ENCODE data around the gene DERL3. TPM values are rescaled to one million over a fixed set of nuclear protein-coding genes. Genes with fewer than 3 reads are reported as not detected.

Gene DERL3
- total RNA-seq, 8 experiments from 2014 or later = 0.54 to 9.5 (median 1.9) TPM

- Histone ChIP-seq H3K4me1 (replicated peaks in 1 of 2) (peaks cover 6 to 12% of the 10 kb centered on the region in 2 donors), H3K27ac (no peak overlapping the region), H3K4me3 (no peak overlapping the region)
- 60 to 100% (median 93%) methylated on average over 1 to 7 of the region's 16 CpGs; no CpG with 5 or more reads in 4 of the 10 experiments for WGBS, 10 experiments
- in situ Hi-C loops (cut with MboI; ENCODE audit: low pct_unique_long_range_greater_than_20kb in 2 of 9, low sequenced_read_pairs in 9 of 9, unreplicated experiment in 9 of 9) = no loop called here
- no peak for ATAC-seq (replicated peaks in 6 of 8)
Measured at GRCh38 chr22:23833017-23833751, 5.6 kb downstream of the DERL3 start.

GRCh38 chr22:23832226-23833016, 6.4 kb downstream of the DERL3 start:
- ATAC-seq (replicated peaks in 6 of 8) = no peak
- Histone ChIP-seq H3K27ac (no peak overlapping the region), H3K4me1 (replicated peaks in 1 of 2) (peaks cover 0 to 4% of the 10 kb centered on the region in 2 donors), H3K4me3 (no peak overlapping the region)
- WGBS, 10 experiments = 40 to 100% (median 87%) methylated on average over 3 of the region's 11 CpGs; no CpG with 5 or more reads in 6 of the 10 experiments
- in situ Hi-C loops (cut with MboI; ENCODE audit: low pct_unique_long_range_greater_than_20kb in 2 of 9, low sequenced_read_pairs in 9 of 9, unreplicated experiment in 9 of 9) = no loop called here

GRCh38 chr22:23831781-23832180, 7.0 kb downstream of the DERL3 start:
- in situ Hi-C loops (cut with MboI; ENCODE audit: low pct_unique_long_range_greater_than_20kb in 2 of 9, low sequenced_read_pairs in 9 of 9, unreplicated experiment in 9 of 9) = no loop called here
- WGBS, 10 experiments = 94 to 100% (median 100%) methylated on average over 1 to 5 of the region's 10 CpGs; no CpG with 5 or more reads in 4 of the 10 experiments
- H3K4me1 ChIP-seq (replicated peaks in 1 of 2) = no peaks in the 10 kb centered on the region
- no peak overlapping the region for H3K4me3 ChIP-seq
- H3K27ac ChIP-seq = no peak overlapping the region
- ATAC-seq (replicated peaks in 6 of 8) = no peak

GRCh38 chr22:23831261-23831660, 7.5 kb downstream of the DERL3 start:
- in situ Hi-C loops (cut with MboI; ENCODE audit: low pct_unique_long_range_greater_than_20kb in 2 of 9, low sequenced_read_pairs in 9 of 9, unreplicated experiment in 9 of 9) = no loop called here
- no peak overlapping the region for H3K27ac ChIP-seq
- H3K4me3 ChIP-seq = no peak overlapping the region
- 90% methylated on average over 2 of the region's 8 CpGs; no CpG with 5 or more reads in 8 of the 10 experiments for WGBS, 10 experiments
- no peak for ATAC-seq (replicated peaks in 6 of 8)
- H3K4me1 ChIP-seq (replicated peaks in 1 of 2) = no peaks in the 10 kb centered on the region

GRCh38 chr22:23829845-23830372, 8.9 kb downstream of the DERL3 start:
- peak in 3 of 8 experiments; percentile 33 to 77 (median 70) for ATAC-seq (replicated peaks in 6 of 8)
- no peaks in the 10 kb centered on the region for H3K4me1 ChIP-seq (replicated peaks in 1 of 2)
- WGBS, 10 experiments = 0 to 100% (median 88%) methylated on average over 1 to 7 of the region's 7 CpGs
- no peak overlapping the region for H3K27ac ChIP-seq
- in situ Hi-C loops (cut with MboI; ENCODE audit: low pct_unique_long_range_greater_than_20kb in 2 of 9, low sequenced_read_pairs in 9 of 9, unreplicated experiment in 9 of 9) = no loop called here
- no peak overlapping the region for H3K4me3 ChIP-seq

GRCh38 chr22:23828800-23829680, 9.8 kb downstream of the DERL3 start:
- Histone ChIP-seq H3K27ac (no peak overlapping the region), H3K4me1 (replicated peaks in 1 of 2) (no peaks in the 10 kb centered on the region), H3K4me3 (no peak overlapping the region)
- peak in 1 of 8 experiments; percentile 13 for ATAC-seq (replicated peaks in 6 of 8)
- in situ Hi-C loops (cut with MboI; ENCODE audit: low pct_unique_long_range_greater_than_20kb in 2 of 9, low sequenced_read_pairs in 9 of 9, unreplicated experiment in 9 of 9) = no loop called here
- 80 to 100% (median 80%) methylated on average over 1 to 5 of the region's 10 CpGs; no CpG with 5 or more reads in 5 of the 10 experiments for WGBS, 10 experiments

- H3K4me3 ChIP-seq = no peak overlapping the region
- in situ Hi-C loops (cut with MboI; ENCODE audit: low pct_unique_long_range_greater_than_20kb in 2 of 9, low sequenced_read_pairs in 9 of 9, unreplicated experiment in 9 of 9) = no loop called here
- ATAC-seq (replicated peaks in 6 of 8) = no peak
- no peaks in the 10 kb centered on the region for H3K4me1 ChIP-seq (replicated peaks in 1 of 2)
- H3K27ac ChIP-seq = peak overlapping the region in 1 of 2 donors; percentile 46
- 60 to 92% (median 81%) methylated on average over 1 to 3 of the region's 11 CpGs; no CpG with 5 or more reads in 5 of the 10 experiments for WGBS, 10 experiments
Measured at GRCh38 chr22:23827351-23827995, 11.3 kb downstream of the DERL3 start.

GRCh38 chr22:23826510-23827350, 12.1 kb downstream of the DERL3 start:
- 80 to 100% (median 91%) methylated on average over 1 to 5 of the region's 15 CpGs; no CpG with 5 or more reads in 3 of the 10 experiments for WGBS, 10 experiments
- in situ Hi-C loops (cut with MboI; ENCODE audit: low pct_unique_long_range_greater_than_20kb in 2 of 9, low sequenced_read_pairs in 9 of 9, unreplicated experiment in 9 of 9) = no loop called here
- H3K27ac ChIP-seq = peak overlapping the region in 1 of 2 donors; percentile 46
- no peak overlapping the region for H3K4me3 ChIP-seq
- peak in 6 of 8 experiments; percentile 58 to 76 (median 68) for ATAC-seq (replicated peaks in 6 of 8)
- H3K4me1 ChIP-seq (replicated peaks in 1 of 2) = no peaks in the 10 kb centered on the region

- no peak overlapping the region for H3K4me3 ChIP-seq
- H3K27ac ChIP-seq = no peak overlapping the region
- in situ Hi-C loops (cut with MboI; ENCODE audit: low pct_unique_long_range_greater_than_20kb in 2 of 9, low sequenced_read_pairs in 9 of 9, unreplicated experiment in 9 of 9) = no loop called here
- WGBS, 10 experiments = 83 to 100% (median 98%) methylated on average over 1 to 6 of the region's 12 CpGs; no CpG with 5 or more reads in 2 of the 10 experiments
- H3K4me1 ChIP-seq (replicated peaks in 1 of 2) = no peaks in the 10 kb centered on the region
- ATAC-seq (replicated peaks in 6 of 8) = no peak
Measured at GRCh38 chr22:23825246-23825905, 13.4 kb downstream of the DERL3 start.

- H3K4me3 ChIP-seq = no peak overlapping the region
- 100% methylated on average over 1 to 2 of the region's 13 CpGs; no CpG with 5 or more reads in 8 of the 10 experiments for WGBS, 10 experiments
- in situ Hi-C loops (cut with MboI; ENCODE audit: low pct_unique_long_range_greater_than_20kb in 2 of 9, low sequenced_read_pairs in 9 of 9, unreplicated experiment in 9 of 9) = no loop called here
- H3K4me1 ChIP-seq (replicated peaks in 1 of 2) = no peaks in the 10 kb centered on the region
- H3K27ac ChIP-seq = no peak overlapping the region
- ATAC-seq (replicated peaks in 6 of 8) = no peak
Measured at GRCh38 chr22:23824476-23825245, 14.1 kb downstream of the DERL3 start.

Measured in motor neuron (in vitro differentiated cells).